SJSA1 (cell line): Measurements from ENCODE around the gene MB. TPM values are rescaled to one million over a fixed set of nuclear protein-coding genes. Genes with fewer than 3 reads are reported as not detected.
"Not testable (repeated sequence)": the region's sequence is repeated elsewhere in the genome, so short reads cannot be mapped to it uniquely, and the experiment has no call there.

Experiments
- DNase-seq, 2 experiments: peaks; one replicate each; pipeline ENCODE4 v3.0.0-alpha.2; 2015 to 2020; ENCODE audit warnings: low spot score in 2 of 2, low read depth in 1 of 2
- H3K27ac ChIP-seq: fragments of 250-450 bp; sonication (Bioruptor Pico); 2 replicates; pipeline ENCODE4 v1.5.1; 2020; ENCODE audit warnings: mild to moderate bottlenecking, moderate library complexity
- H3K27me3 ChIP-seq: fragments of 250-450 bp; sonication (Bioruptor Pico); replicated peaks from 2 replicates; pipeline ENCODE4 v1.5.1; 2020; ENCODE audit warnings: mild to moderate bottlenecking, moderate library complexity
- H3K36me3 ChIP-seq: fragments of 250-450 bp; sonication (Bioruptor Pico); 2 replicates; pipeline ENCODE4 v1.5.1; 2020; ENCODE audit warnings: mild to moderate bottlenecking
- H3K4me1 ChIP-seq: fragments of 250-450 bp; sonication (Bioruptor Pico); replicated peaks from 2 replicates; pipeline ENCODE4 v1.6.1; 2021; ENCODE audit warnings: mild to moderate bottlenecking
- H3K4me3 ChIP-seq: fragments of 250-450 bp; sonication (Bioruptor Pico); 2 replicates; pipeline ENCODE4 v1.5.1; 2020; ENCODE audit warnings: mild to moderate bottlenecking
- H3K9me3 ChIP-seq: fragments of 250-450 bp; sonication (Bioruptor Pico); replicated peaks from 2 replicates; pipeline ENCODE4 v1.5.1; 2020; ENCODE audit warnings: mild to moderate bottlenecking
- total RNA-seq: library from RNA; depleted of rRNA; stranded (reverse); fragments of >200 nt; shearing (Covaris generic); gene quantifications from 2 replicates; pipeline ENCODE4 v1.2.3, GENCODE V29; 2014; rRNA removed

MB gene
- not detected in 2 replicates for total RNA-seq

GRCh38 chr22:35617137-35617755 lies at the start of gene MB:
MB (minus strand) TSS chr22:35617329; CDS start chr22:35617257, 72 bp downstream.
- Histone ChIP-seq H3K9me3 (no peaks in the 10 kb centered on the region), H3K4me1 (no peaks in the 10 kb centered on the region), H3K27me3 (0 out of 2 replicates have a peak, but pooled peaks cover 2% of the 10 kb centered on the region), H3K27ac (no peak within 1 kb of the TSS), H3K4me3 (no peak within 1 kb of the TSS), H3K36me3 (no peaks in the 10 kb centered on the region)
- no peak for DNase-seq

GRCh38 chr22:35666699-35667098 lies 49.6 kb upstream of the MB start:
- not testable (repeated sequence) for DNase-seq, H3K4me3 ChIP-seq, H3K27ac ChIP-seq, H3K36me3 ChIP-seq, H3K9me3 ChIP-seq, H3K27me3 ChIP-seq, H3K4me1 ChIP-seq

- H3K27ac ChIP-seq: no peak overlapping the region
- no peaks in the 10 kb centered on the region for H3K4me1 ChIP-seq
- DNase-seq: no peak
- no peaks in the 10 kb centered on the region for H3K9me3 ChIP-seq
- peaks cover 12% of the 10 kb centered on the region for H3K36me3 ChIP-seq
- H3K4me3 ChIP-seq: no peak overlapping the region
- H3K27me3 ChIP-seq: no peaks in the 10 kb centered on the region
These were observed 47.9 kb upstream of the MB start for GRCh38 chr22:35664955-35665587.

- DNase-seq: no peak
- Histone ChIP-seq H3K27ac (no peak overlapping the region), H3K9me3 (no peaks in the 10 kb centered on the region), H3K4me1 (no peaks in the 10 kb centered on the region), H3K27me3 (no peaks in the 10 kb centered on the region), H3K4me3 (no peak overlapping the region), H3K36me3 (peaks cover 29% of the 10 kb centered on the region)
These were observed 46.2 kb upstream of the MB start for GRCh38 chr22:35663371-35663770.

- Histone ChIP-seq H3K36me3 (peaks cover 33% of the 10 kb centered on the region), H3K27me3 (no peaks in the 10 kb centered on the region), H3K9me3 (no peaks in the 10 kb centered on the region), H3K4me1 (no peaks in the 10 kb centered on the region), H3K27ac (no peak overlapping the region), H3K4me3 (no peak overlapping the region)
- no peak for DNase-seq
These were observed 45.8 kb upstream of the MB start for GRCh38 chr22:35662914-35663313.

GRCh38 chr22:35661464-35661863 lies 44.3 kb upstream of the MB start:
- Histone ChIP-seq H3K4me3 (no peak overlapping the region), H3K36me3 (peaks cover 46% of the 10 kb centered on the region), H3K27me3 (no peaks in the 10 kb centered on the region), H3K27ac (no peak overlapping the region), H3K4me1 (no peaks in the 10 kb centered on the region), H3K9me3 (no peaks in the 10 kb centered on the region)
- no peak for DNase-seq

GRCh38 chr22:35660291-35661127 lies 43.4 kb upstream of the MB start:
- Histone ChIP-seq H3K27me3 (no peaks in the 10 kb centered on the region), H3K27ac (no peak overlapping the region), H3K4me3 (no peak overlapping the region), H3K36me3 (peaks cover 52% of the 10 kb centered on the region), H3K9me3 (no peaks in the 10 kb centered on the region), H3K4me1 (no peaks in the 10 kb centered on the region)
- DNase-seq: no peak

- Histone ChIP-seq H3K27ac (no peak overlapping the region), H3K27me3 (no peaks in the 10 kb centered on the region), H3K36me3 (peaks cover 49% of the 10 kb centered on the region), H3K4me3 (no peak overlapping the region), H3K4me1 (no peaks in the 10 kb centered on the region), H3K9me3 (no peaks in the 10 kb centered on the region)
- DNase-seq: no peak
These were observed 40.6 kb upstream of the MB start for GRCh38 chr22:35657571-35658312.

- no peak overlapping the region for H3K4me3 ChIP-seq
- no peak for DNase-seq
- no peak overlapping the region for H3K27ac ChIP-seq
- H3K36me3 ChIP-seq: peaks cover 49% of the 10 kb centered on the region
- no peaks in the 10 kb centered on the region for H3K27me3 ChIP-seq
- no peaks in the 10 kb centered on the region for H3K4me1 ChIP-seq
- H3K9me3 ChIP-seq: no peaks in the 10 kb centered on the region
These were observed 39.2 kb upstream of the MB start for GRCh38 chr22:35656284-35656752.

- no peaks in the 10 kb centered on the region for H3K27me3 ChIP-seq
- no peak for DNase-seq
- no peaks in the 10 kb centered on the region; the same call in 1 of the 2 replicates for H3K9me3 ChIP-seq
- H3K36me3 ChIP-seq: peaks cover 31% of the 10 kb centered on the region
- H3K4me3 ChIP-seq: no peak overlapping the region
- H3K27ac ChIP-seq: no peak overlapping the region
- H3K4me1 ChIP-seq: peaks cover 6% of the 10 kb centered on the region; the same call in 1 of the 2 replicates
These were observed 36.7 kb upstream of the MB start for GRCh38 chr22:35653824-35654223.

- DNase-seq: no peak
- Histone ChIP-seq H3K27me3 (no peaks in the 10 kb centered on the region), H3K4me3 (no peak overlapping the region), H3K4me1 (peaks cover 23% of the 10 kb centered on the region), H3K9me3 (no peaks in the 10 kb centered on the region; the same call in 1 of the 2 replicates), H3K36me3 (peaks cover 6% of the 10 kb centered on the region; the same call in 1 of the 2 replicates), H3K27ac (no peak overlapping the region)
These were observed 34.0 kb upstream of the MB start for GRCh38 chr22:35651085-35651484.

GRCh38 chr22:35649636-35650250 lies 32.6 kb upstream of the MB start:
- H3K4me3 ChIP-seq: peak overlapping the region; percentile 46
- H3K9me3 ChIP-seq: no peaks in the 10 kb centered on the region; the same call in 1 of the 2 replicates
- DNase-seq: no peak
- H3K27me3 ChIP-seq: no peaks in the 10 kb centered on the region
- H3K4me1 ChIP-seq: peaks cover 23% of the 10 kb centered on the region
- peaks cover 3% of the 10 kb centered on the region; the same call in 1 of the 2 replicates for H3K36me3 ChIP-seq
- H3K27ac ChIP-seq: no peak overlapping the region

- no peaks in the 10 kb centered on the region for H3K27me3 ChIP-seq
- no peaks in the 10 kb centered on the region; the same call in 1 of the 2 replicates for H3K9me3 ChIP-seq
- peak overlapping the region; percentile 46 for H3K4me3 ChIP-seq
- H3K36me3 ChIP-seq: peaks cover 3% of the 10 kb centered on the region; the same call in 1 of the 2 replicates
- peak in 1 of 2 experiments; percentile 13 for DNase-seq
- peak overlapping the region; percentile 83 for H3K27ac ChIP-seq
- peaks cover 23% of the 10 kb centered on the region for H3K4me1 ChIP-seq
These were observed 32.0 kb upstream of the MB start for GRCh38 chr22:35649026-35649553.
